GM23338 (cell line): ENCODE results near the gene AP1G1. TPM values are rescaled to one million over a fixed set of nuclear protein-coding genes. Genes with fewer than 3 reads are reported as not detected.

Source experiments
- ATAC-seq: fragments of 200-7000 bp; cut with Tn5 transposase; 3 replicates; pipeline ENCODE4 v1.9.1; 2020
- DNase-seq: peaks from one replicate; pipeline ENCODE4 v3.0.0-alpha.2; 2015; ENCODE audit warnings: low spot score
- H2AFZ ChIP-seq: fragments of 200-600 bp; sonication (generic); 2 replicates; pipeline ENCODE4 v1.8.0; 2016; ENCODE audit warnings: antibody characterized with exemption, mild to moderate bottlenecking, moderate library complexity
- H3F3A ChIP-seq: fragments of 200-600 bp; sonication (generic); replicated peaks from 2 replicates; pipeline ENCODE4 v1.8.0; 2017; ENCODE audit warnings: antibody characterized with exemption, mixed run types, low read depth
- H3K27ac ChIP-seq: fragments of 200-600 bp; sonication (generic); 2 replicates; pipeline ENCODE4 v1.6.1; 2016; ENCODE audit warnings: low read depth
- H3K27me3 ChIP-seq: fragments of 200-600 bp; sonication (generic); 2 replicates; pipeline ENCODE4 v1.8.0; 2016; ENCODE audit warnings: mild to moderate bottlenecking, mixed run types, moderate library complexity; ENCODE audit not compliant: insufficient read depth
- H3K36me3 ChIP-seq: fragments of 200-600 bp; sonication (generic); 2 replicates; pipeline ENCODE4 v1.8.0; 2016; ENCODE audit warnings: mild to moderate bottlenecking; ENCODE audit not compliant: insufficient read depth
- H3K4me1 ChIP-seq: fragments of 200-600 bp; sonication (generic); 2 replicates; pipeline ENCODE4 v1.8.0; 2016; ENCODE audit warnings: mild to moderate bottlenecking, moderate library complexity; ENCODE audit not compliant: insufficient read depth
- H3K4me2 ChIP-seq: fragments of 200-600 bp; sonication (generic); 2 replicates; pipeline ENCODE4 v1.7.1; 2017; ENCODE audit warnings: mixed run types
- H3K4me3 ChIP-seq: fragments of 200-600 bp; sonication (generic); 2 replicates; pipeline ENCODE4 v1.6.1; 2016; ENCODE audit warnings: mixed run types
- H3K79me2 ChIP-seq: fragments of 200-600 bp; sonication (generic); replicated peaks from 2 replicates; pipeline ENCODE4 v1.8.0; 2017; ENCODE audit warnings: mild to moderate bottlenecking; ENCODE audit not compliant: insufficient read depth
- H3K9me2 ChIP-seq: fragments of 200-600 bp; sonication (generic); 2 replicates; pipeline ENCODE4 v1.8.0; 2017; ENCODE audit not compliant: insufficient read depth
- H4K20me1 ChIP-seq: fragments of 200-600 bp; sonication (generic); replicated peaks from 2 replicates; pipeline ENCODE4 v1.8.0; 2017; ENCODE audit warnings: mild to moderate bottlenecking; ENCODE audit not compliant: insufficient read depth
- H3K27ac Mint-ChIP-seq: 2 replicates; pipeline ENCODE4 v1.8.0; 2020; ENCODE audit warnings: inconsistent platforms, mild to moderate bottlenecking, moderate library complexity, mixed read lengths
- H3K27me3 Mint-ChIP-seq: 3 replicates; pipeline ENCODE4 v1.8.0; 2022; ENCODE audit warnings: low read depth, mild to moderate bottlenecking, moderate library complexity, mixed read lengths, inconsistent platforms; ENCODE audit not compliant: insufficient read depth, poor library complexity
- H3K36me3 Mint-ChIP-seq: 3 replicates; pipeline ENCODE4 v1.8.0; 2021; ENCODE audit warnings: low read depth, mild to moderate bottlenecking, inconsistent platforms, moderate library complexity, mixed read lengths
- H3K4me1 Mint-ChIP-seq: 3 replicates; pipeline ENCODE4 v1.8.0; 2020; ENCODE audit warnings: mild to moderate bottlenecking, inconsistent platforms, mixed read lengths
- H3K4me3 Mint-ChIP-seq: 3 replicates; pipeline ENCODE4 v1.8.0; 2021; ENCODE audit warnings: moderate library complexity, mild to moderate bottlenecking, inconsistent platforms, mixed read lengths
- H3K9me3 Mint-ChIP-seq: 3 replicates; pipeline ENCODE4 v1.8.0; 2020; ENCODE audit warnings: moderate library complexity, mild to moderate bottlenecking, inconsistent platforms, mixed read lengths
- CREB1 ChIP-seq: fragments of 250-450 bp; sonication (Bioruptor Pico); IDR thresholded peaks from 2 replicates; pipeline ENCODE4 v1.5.0; 2020; ENCODE audit warnings: low read depth, mild to moderate bottlenecking, moderate library complexity
- CTCF ChIP-seq, 2 experiments: fragments of 200-600 bp in 1 of 2; sonication (generic) in 1 of 2; conservative IDR thresholded peaks; 2 replicates each; pipeline versions ENCODE4 v1.5.1 to v1.6.1; 2016 to 2017; ENCODE audit warnings: antibody characterized with exemption in 2 of 2, low read depth in 2 of 2, mild to moderate bottlenecking in 2 of 2, moderate library complexity in 1 of 2
- EZH2 ChIP-seq: fragments of 200-600 bp; sonication (generic); IDR thresholded peaks from one replicate; pipeline ENCODE4 v1.8.0; 2017; ENCODE audit warnings: antibody characterized with exemption, mild to moderate bottlenecking, low read depth; ENCODE audit not compliant: unreplicated experiment
- JUNB ChIP-seq: IDR thresholded peaks from one replicate; pipeline ENCODE4 v1.6.1; 2016; ENCODE audit warnings: antibody characterized with exemption; ENCODE audit not compliant: unreplicated experiment
- NANOG ChIP-seq: IDR thresholded peaks from 2 replicates; pipeline ENCODE4 v1.6.1; 2016; ENCODE audit warnings: antibody characterized with exemption, borderline replicate concordance
- POLR2AphosphoS5 ChIP-seq: IDR thresholded peaks from 2 replicates; pipeline ENCODE4 v1.6.1; 2016; ENCODE audit warnings: antibody characterized with exemption, low read depth
- REST ChIP-seq: IDR thresholded peaks from one replicate; pipeline ENCODE4 v1.6.1; 2018; ENCODE audit warnings: antibody characterized with exemption; ENCODE audit not compliant: unreplicated experiment
- STAT1 ChIP-seq: IDR thresholded peaks from one replicate; pipeline ENCODE4 v1.6.1; 2016; ENCODE audit warnings: antibody characterized with exemption; ENCODE audit not compliant: unreplicated experiment
- ZNF114 ChIP-seq: fragments of 250-450 bp; sonication (Bioruptor Pico); IDR thresholded peaks from 2 replicates; pipeline ENCODE4 v1.5.0; 2020; ENCODE audit warnings: mild to moderate bottlenecking, moderate library complexity
- ZNF331 ChIP-seq: fragments of 250-450 bp; sonication (Bioruptor Pico); IDR thresholded peaks from 2 replicates; pipeline ENCODE4 v1.5.0; 2020; ENCODE audit warnings: low read depth, mild to moderate bottlenecking, moderate library complexity
- ZNF462 ChIP-seq: fragments of 250-450 bp; sonication (Bioruptor Pico); IDR thresholded peaks from 2 replicates; pipeline ENCODE4 v1.5.0; 2020; ENCODE audit warnings: mild to moderate bottlenecking, moderate library complexity
- polyA plus RNA-seq: library from polyadenylated mRNA; unstranded; fragments of >200 nt; fragmentation: Nextera tagmentation; extraction: Ambion mirVana; gene quantifications from 2 replicates; pipeline ENCODE4 v1.2.1, GENCODE V29; 2016
- total RNA-seq: library from RNA; depleted of rRNA; stranded (reverse); fragments of >200 nt; shearing (Covaris generic); gene quantifications from 2 replicates; pipeline ENCODE4 v1.2.3, GENCODE V29; 2014

AP1G1 gene
- total and polyA plus RNA-seq, 2 experiments from 2014 or later = 16.3 to 73.3 TPM

GRCh38 chr16:71854369-71854948 lies 45.8 kb upstream of the AP1G1 start:
- Histone ChIP-seq H3K27ac (no peak overlapping the region), H3K4me2 (no peak overlapping the region), H3K79me2 (no peaks in the 10 kb centered on the region; the same call in 1 of the 2 replicates), H3K4me3 (no peak overlapping the region), H3K36me3 (no peaks in the 10 kb centered on the region), H3K4me1 (no peaks in the 10 kb centered on the region), H3K27me3 (no peaks in the 10 kb centered on the region), H4K20me1 (peaks cover 5% of the 10 kb centered on the region; the same call in 1 of the 2 replicates), H3K9me2 (no peaks in the 10 kb centered on the region), H2AFZ (no peak overlapping the region), H3F3A (no peaks in the 10 kb centered on the region)
- Mint-ChIP-seq H3K36me3 (peaks cover 31% of the 10 kb centered on the region), H3K4me1 (peaks cover 2% of the 10 kb centered on the region; the same call in 2 of the 3 replicates), H3K27ac (no peak overlapping the region), H3K27me3 (peaks cover 9% of the 10 kb centered on the region), H3K4me3 (no peak overlapping the region), H3K9me3 (no peaks in the 10 kb centered on the region)
- DNase-seq (no peak), ATAC-seq (no peak)
- TF ChIP-seq CREB1 (CRISPR knock-in tag) (no peak), ZNF114 (CRISPR knock-in tag) (no peak), EZH2 (no peak), REST (no peak), STAT1 (no peak), POLR2AphosphoS5 (no peak), NANOG (no peak), ZNF331 (no peak), JUNB (no peak), CTCF (conservative IDR thresholded peaks at IDR 0.05; ENCODE audit: low read depth in 2 of 2) (no peak), ZNF462 (CRISPR knock-in tag) (no peak)
